NCI-H510A treated with DMSO at 0.1 percent for 48 hours (cell line): Measurements from ENCODE around the gene SLC7A11.

Experiments
- DNase-seq: peaks from one replicate; lab custom pipeline; 2025; lab: John Stamatoyannopoulos, UW

SLC7A11 gene

GRCh38 chr4:138205531-138206233 lies 36.5 kb downstream of the SLC7A11 start:
- DNase-seq = no peak

GRCh38 chr4:138204507-138204906 lies 37.6 kb downstream of the SLC7A11 start:
- DNase-seq = peak; percentile 54

- DNase-seq = no peak
Observed at GRCh38 chr4:138202686-138203085, 39.5 kb downstream of the SLC7A11 start.

GRCh38 chr4:138200236-138200590 lies 41.9 kb downstream of the SLC7A11 start:
- no peak for DNase-seq

GRCh38 chr4:138199568-138200235 lies 42.4 kb downstream of the SLC7A11 start:
- peak; percentile 88 for DNase-seq

GRCh38 chr4:138196153-138196552 lies 46.0 kb downstream of the SLC7A11 start:
- no peak for DNase-seq

- DNase-seq = no peak
Observed at GRCh38 chr4:138193963-138194362, 48.2 kb downstream of the SLC7A11 start.

GRCh38 chr4:138192113-138192512 lies 50.0 kb downstream of the SLC7A11 start:
- no peak for DNase-seq

GRCh38 chr4:138190452-138190858 lies 51.7 kb downstream of the SLC7A11 start:
- DNase-seq = no peak

GRCh38 chr4:138189206-138189605 lies 52.9 kb downstream of the SLC7A11 start:
- no peak for DNase-seq

GRCh38 chr4:138188406-138189084 lies 53.6 kb downstream of the SLC7A11 start:
- peak; percentile 52 for DNase-seq

GRCh38 chr4:138185859-138186645 lies 56.1 kb downstream of the SLC7A11 start:
- DNase-seq = no peak

- DNase-seq = no peak
Observed at GRCh38 chr4:138184886-138185285, 57.3 kb downstream of the SLC7A11 start.

- peak; percentile 23 for DNase-seq
Observed at GRCh38 chr4:138182838-138183426, 59.2 kb downstream of the SLC7A11 start.

- DNase-seq = no peak
Observed at GRCh38 chr4:138181287-138181686, 60.9 kb downstream of the SLC7A11 start.

- DNase-seq = no peak
Observed at GRCh38 chr4:138178566-138178965, 63.6 kb downstream of the SLC7A11 start.

- DNase-seq = no peak
Observed at GRCh38 chr4:138177278-138177968, 64.7 kb downstream of the SLC7A11 start.

- no peak for DNase-seq
Observed at GRCh38 chr4:138174981-138175794, 67.0 kb downstream of the SLC7A11 start.

GRCh38 chr4:138164208-138164607 lies 77.9 kb downstream of the SLC7A11 start:
- no peak for DNase-seq

GRCh38 chr4:138163171-138163570 lies 79.0 kb downstream of the SLC7A11 start:
- no peak for DNase-seq
